Posterior vena cava (tissue), 2 donors: ENCODE results near the gene ERC1. TPM values are rescaled to one million over a fixed set of nuclear protein-coding genes. Genes with fewer than 3 reads are reported as not detected.

ENCODE experiments used
- DNase-seq: peaks from one replicate; pipeline ENCODE4 v3.0.0-alpha.2; 2020; ENCODE audit warnings: low spot score
- intact Hi-C, 2 donors: fragments of 100-400 bp; cut with DNase I; formaldehyde crosslinking; loops; one replicate each; pipeline versions ENCODE4 v1.14.1 to v1.14.2; 2022 to 2023
- total RNA-seq, 2 donors: library from RNA; stranded (reverse); fragmentation: NEBNext Ultra II Directional; extraction: Animal tissue kit (Norgen Biotek cat#: 25700); gene quantifications; one replicate each; pipeline ENCODE4 v1.2.1, GENCODE V29; 2021
- donor health status: DM: yes; HTN: yes; CAD: no.
- donor health status: DM: yes; HTN: yes; CAD: no.

Gene ERC1
- total RNA-seq, 2 donors from 2014 or later: 84.0 to 92.2 TPM

GRCh38 chr12:1544996-1545700, 554.1 kb downstream of the ERC1 start:
- DNase-seq: no peak
- intact Hi-C loops: no loop called here

Other genes starting within 250 kb of the ERC1 start
- 100 to 1,000 TPM; 159 to 199 TPM for gene WNK1, start 238.6 kb upstream of the ERC1 start, total RNA-seq
- gene RAD52, start 41.5 kb upstream of the ERC1 start, total RNA-seq: 10 to 100 TPM in 1 of 2 donors, 1 to 10 TPM in 1; 7.9 to 10.5 TPM